Right renal pelvis (tissue), 4 donors: ENCODE measurements around the gene LYRM4. TPM values are rescaled to one million over a fixed set of nuclear protein-coding genes. Genes with fewer than 3 reads are reported as not detected.

ENCODE experiments used
- DNase-seq, 4 donors: peaks; one replicate each; pipeline ENCODE4 v3.0.0-alpha.2; 2013; ENCODE audit warnings: low read depth in 4 of 4, low spot score in 3 of 4, missing footprints in 1 of 4
- polyA plus RNA-seq, 4 donors: library from polyadenylated mRNA; unstranded; fragments of 120-200 nt; gene quantifications; one replicate each; pipeline ENCODE4 v1.2.1, GENCODE V29; 2013; ENCODE audit not compliant: insufficient read length in 4 of 4

LYRM4 gene
- polyA plus RNA-seq, 4 donors: 40.7 to 45.8 (median 43.6) TPM

GRCh38 chr6:5179917-5180316 is 80.8 kb downstream of the LYRM4 start:
- DNase-seq: no peak

GRCh38 chr6:5178806-5179205 is 81.9 kb downstream of the LYRM4 start:
- DNase-seq: no peak

- no peak for DNase-seq
Measured at GRCh38 chr6:5175635-5176034, 85.1 kb downstream of the LYRM4 start.

- no peak for DNase-seq
Measured at GRCh38 chr6:5174756-5175549, 85.8 kb downstream of the LYRM4 start.

- peak in 2 of 4 donors; percentile 28 to 69 for DNase-seq
Measured at GRCh38 chr6:5174244-5174643, 86.5 kb downstream of the LYRM4 start.

- no peak for DNase-seq
Measured at GRCh38 chr6:5173810-5174209, 86.9 kb downstream of the LYRM4 start.

- DNase-seq: no peak
Measured at GRCh38 chr6:5172897-5173474, 87.8 kb downstream of the LYRM4 start.

GRCh38 chr6:5172041-5172653 is 88.6 kb downstream of the LYRM4 start:
- no peak for DNase-seq

GRCh38 chr6:5167501-5167900 is 93.2 kb downstream of the LYRM4 start:
- DNase-seq: no peak

GRCh38 chr6:5164092-5164491 is 96.7 kb downstream of the LYRM4 start:
- no peak for DNase-seq

- DNase-seq: no peak
Measured at GRCh38 chr6:5163247-5163646, 97.5 kb downstream of the LYRM4 start.

GRCh38 chr6:5162355-5162754 is 98.4 kb downstream of the LYRM4 start:
- no peak for DNase-seq

- DNase-seq: no peak
Measured at GRCh38 chr6:5160206-5160605, 100.5 kb downstream of the LYRM4 start.

- no peak for DNase-seq
Measured at GRCh38 chr6:5159162-5159561, 101.6 kb downstream of the LYRM4 start.

GRCh38 chr6:5158180-5158579 is 102.6 kb downstream of the LYRM4 start:
- DNase-seq: no peak

GRCh38 chr6:5157621-5158138 is 103.1 kb downstream of the LYRM4 start:
- DNase-seq: no peak

GRCh38 chr6:5156627-5157026 is 104.1 kb downstream of the LYRM4 start:
- no peak for DNase-seq

- no peak for DNase-seq
Measured at GRCh38 chr6:5155906-5156305, 104.8 kb downstream of the LYRM4 start.

GRCh38 chr6:5153186-5153585 is 107.6 kb downstream of the LYRM4 start:
- no peak for DNase-seq

GRCh38 chr6:5152460-5152859 is 108.3 kb downstream of the LYRM4 start:
- no peak for DNase-seq

GRCh38 chr6:5151955-5152401 is 108.8 kb downstream of the LYRM4 start:
- DNase-seq: no peak
